HG03378 (cell line): ENCODE results near the gene CLSTN1.

Experiments
- ATAC-seq: cut with Tn5 transposase; IDR thresholded peaks from one replicate; pipeline ENCODE4 v1.9.1; 2021; ENCODE audit warnings: mild to moderate bottlenecking, moderate library complexity; ENCODE audit not compliant: unreplicated experiment

CLSTN1 gene

GRCh38 chr1:9732123-9732971 is 91.4 kb downstream of the CLSTN1 start:
- ATAC-seq, result no peak

- no peak for ATAC-seq
Observed at GRCh38 chr1:9731561-9731960, 92.2 kb downstream of the CLSTN1 start.

- no peak for ATAC-seq
Observed at GRCh38 chr1:9731051-9731537, 92.7 kb downstream of the CLSTN1 start.

GRCh38 chr1:9730096-9730901 is 93.5 kb downstream of the CLSTN1 start:
- ATAC-seq, result no peak

- ATAC-seq, result no peak
Observed at GRCh38 chr1:9729523-9729922, 94.2 kb downstream of the CLSTN1 start.

GRCh38 chr1:9728451-9729295 is 95.1 kb downstream of the CLSTN1 start:
- no peak for ATAC-seq

- no peak for ATAC-seq
Observed at GRCh38 chr1:9726905-9727595, 96.7 kb downstream of the CLSTN1 start.

- no peak for ATAC-seq
Observed at GRCh38 chr1:9726406-9726805, 97.4 kb downstream of the CLSTN1 start.

GRCh38 chr1:9724706-9725476 is 98.9 kb downstream of the CLSTN1 start:
- ATAC-seq, result peak; percentile 49

GRCh38 chr1:9723926-9724325 is 99.8 kb downstream of the CLSTN1 start:
- no peak for ATAC-seq

- no peak for ATAC-seq
Observed at GRCh38 chr1:9723068-9723805, 100.5 kb downstream of the CLSTN1 start.

GRCh38 chr1:9722378-9722749 is 101.4 kb downstream of the CLSTN1 start:
- no peak for ATAC-seq

- ATAC-seq, result no peak
Observed at GRCh38 chr1:9721606-9722377, 102.0 kb downstream of the CLSTN1 start.

GRCh38 chr1:9720785-9721605 is 102.8 kb downstream of the CLSTN1 start:
- ATAC-seq, result no peak

- ATAC-seq, result no peak
Observed at GRCh38 chr1:9719978-9720722, 103.6 kb downstream of the CLSTN1 start.

GRCh38 chr1:9718006-9718680 is 105.6 kb downstream of the CLSTN1 start:
- no peak for ATAC-seq
